Stomach (tissue), 9 donors: Measurements from ENCODE around the gene ADSS1. TPM values are rescaled to one million over a fixed set of nuclear protein-coding genes. Genes with fewer than 3 reads are reported as not detected.

Source experiments
- DNase-seq, 2 donors: peaks; one replicate each; pipeline versions ENCODE4 v3.0.0 to v3.0.0-alpha.2; 2013 to 2019
- H3K27ac ChIP-seq, 5 donors: fragments of 200-600 bp in 4 of 5; sonication (generic) in 4 of 5; one replicate each; pipeline ENCODE4 v1.5.1; 2013 to 2019; ENCODE audit warnings: mild to moderate bottlenecking in 1 of 5, moderate library complexity in 1 of 5
- H3K27me3 ChIP-seq, 3 donors: fragments of 200-600 bp; sonication (generic); one replicate each; pipeline ENCODE4 v1.5.1; 2017 to 2019; ENCODE audit warnings: mixed run types in 1 of 3
- H3K36me3 ChIP-seq, 4 donors: fragments of 200-600 bp; sonication (generic); 1 replicate in 3 of 4; 2 replicates in 1 of 4; pipeline ENCODE4 v1.5.1; 2016 to 2019
- H3K4me1 ChIP-seq, 4 donors: fragments of 200-600 bp; sonication (generic); one replicate each; pipeline ENCODE4 v1.5.1; 2016 to 2019
- H3K4me3 ChIP-seq, 4 donors: fragments of 200-600 bp; sonication (generic) in 3 of 4; one replicate each; pipeline ENCODE4 v1.5.1; 2016 to 2019; ENCODE audit warnings: mild to moderate bottlenecking in 1 of 4
- H3K9me3 ChIP-seq, 4 donors: fragments of 200-600 bp; sonication (generic); one replicate each; pipeline ENCODE4 v1.5.1; 2016 to 2019
- EP300 ChIP-seq: sonication (generic); formaldehyde crosslinking; IDR thresholded peaks from one replicate; pipeline ENCODE4 v1.6.1; 2017; ENCODE audit warnings: antibody characterized with exemption
- POLR2A ChIP-seq, 4 donors: fragments of 450-650 bp; IDR thresholded peaks; one replicate each; pipeline ENCODE4 v1.6.1; 2016; ENCODE audit warnings: antibody characterized with exemption in 4 of 4, control low read depth in 2 of 4, mild to moderate bottlenecking in 1 of 4, moderate library complexity in 1 of 4
- POLR2AphosphoS5 ChIP-seq, 3 donors: sonication (generic); formaldehyde crosslinking; IDR thresholded peaks; one replicate each; pipeline ENCODE4 v1.6.1; 2016; ENCODE audit warnings: antibody characterized with exemption in 3 of 3
- WGBS, 5 donors: extraction: QIAGEN DNeasy Blood & Tissue Kit in 3 of 5; methylation state at CpG; one replicate each; pipeline versions ENCODE4 v1.1.5 to v1.1.7; 2013 to 2018; 5-methylcytosine and 5-hydroxymethylcytosine counted together
- intact Hi-C: fragments of 100-400 bp; cut with DNase I; formaldehyde crosslinking; loops from one replicate; pipeline ENCODE4 v1.15.1; 2023; ENCODE audit warnings: low total_unique reads
- polyA plus RNA-seq, 3 donors: library from polyadenylated mRNA; stranded (reverse); fragments of 200-250 nt; gene quantifications; one replicate each; pipeline ENCODE4 v1.2.3, GENCODE V29; 2013
- total RNA-seq, 5 donors: library from RNA; depleted of rRNA; stranded (reverse); fragments of >200 nt; gene quantifications; one replicate each; pipeline versions ENCODE4 v1.1.0 to v1.2.3, GENCODE V29; 2014 to 2016
- TF ChIP-seq, protein P1 (sequence below), 7 experiments: fragments of 450-650 bp in 4 of 7; fragments of 200-600 bp in 3 of 7; sonication (generic) in 3 of 7; IDR thresholded peaks; one replicate each; pipeline ENCODE4 v1.5.1; 2016 to 2019; ENCODE audit warnings: antibody characterized with exemption in 7 of 7, control low read depth in 2 of 7, mild to moderate bottlenecking in 1 of 7
- donor health status: healthy with polysubstance abuse.
- donor health status: Bipolar disorder and iron deficiency.
- donor health status: healthy.

ADSS1 gene
- total and polyA plus RNA-seq, 8 donors = 7.0 to 59.4 (median 12.3) TPM; not detected in 1

DNA sequence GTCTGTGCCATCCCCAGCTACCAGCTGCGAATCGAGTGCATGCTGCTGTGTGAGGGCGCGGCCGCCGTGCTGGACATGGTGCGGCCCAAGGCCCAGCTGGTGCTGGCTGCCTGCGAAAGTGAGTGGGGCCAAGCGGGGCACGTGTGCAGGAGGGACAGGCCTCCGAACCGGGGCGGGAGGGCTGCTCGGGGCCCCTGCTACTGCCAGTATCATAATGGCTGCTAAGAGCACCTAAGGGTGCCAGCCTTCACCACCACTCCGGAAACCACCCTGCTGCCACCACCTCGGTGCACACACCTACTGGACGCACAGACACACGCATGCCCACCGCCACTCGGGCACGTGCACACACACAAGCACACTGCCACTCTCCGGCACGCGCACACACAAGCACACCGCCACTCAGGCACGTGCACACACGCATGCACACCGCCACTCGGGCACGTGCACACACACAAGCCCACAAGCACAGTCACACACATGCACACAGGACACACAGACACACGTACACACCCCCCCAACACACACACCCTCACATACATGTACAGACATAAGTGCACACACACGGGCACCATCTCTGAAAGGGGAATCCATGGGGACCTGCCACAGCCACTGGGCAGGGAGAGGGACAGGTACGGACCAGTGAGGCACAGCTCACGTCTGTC lies 13.8 kb upstream of the ADSS1 start:
- Histone ChIP-seq H3K4me3 (no peak overlapping the region), H3K27ac (no peak overlapping the region), H3K9me3 (no peaks in the 10 kb centered on the region), H3K4me1 (peaks cover 4 to 38% (median 20%) of the 10 kb centered on the region in 4 donors), H3K27me3 (no peaks in the 10 kb centered on the region), H3K36me3 (peaks cover 56 to 87% (median 81%) of the 10 kb centered on the region in 4 donors)
- no peak for DNase-seq
- 87 to 94% (median 91%) methylated on average over 12 to 34 of the region's 34 CpGs for WGBS, 5 donors
- intact Hi-C loops = no loop called here
- TF ChIP-seq POLR2AphosphoS5 (IDR thresholded peaks at IDR 0.05) (no peak), POLR2A (IDR thresholded peaks at IDR 0.05) (no peak), EP300 (no peak)
- TF ChIP-seq, protein P1, sequence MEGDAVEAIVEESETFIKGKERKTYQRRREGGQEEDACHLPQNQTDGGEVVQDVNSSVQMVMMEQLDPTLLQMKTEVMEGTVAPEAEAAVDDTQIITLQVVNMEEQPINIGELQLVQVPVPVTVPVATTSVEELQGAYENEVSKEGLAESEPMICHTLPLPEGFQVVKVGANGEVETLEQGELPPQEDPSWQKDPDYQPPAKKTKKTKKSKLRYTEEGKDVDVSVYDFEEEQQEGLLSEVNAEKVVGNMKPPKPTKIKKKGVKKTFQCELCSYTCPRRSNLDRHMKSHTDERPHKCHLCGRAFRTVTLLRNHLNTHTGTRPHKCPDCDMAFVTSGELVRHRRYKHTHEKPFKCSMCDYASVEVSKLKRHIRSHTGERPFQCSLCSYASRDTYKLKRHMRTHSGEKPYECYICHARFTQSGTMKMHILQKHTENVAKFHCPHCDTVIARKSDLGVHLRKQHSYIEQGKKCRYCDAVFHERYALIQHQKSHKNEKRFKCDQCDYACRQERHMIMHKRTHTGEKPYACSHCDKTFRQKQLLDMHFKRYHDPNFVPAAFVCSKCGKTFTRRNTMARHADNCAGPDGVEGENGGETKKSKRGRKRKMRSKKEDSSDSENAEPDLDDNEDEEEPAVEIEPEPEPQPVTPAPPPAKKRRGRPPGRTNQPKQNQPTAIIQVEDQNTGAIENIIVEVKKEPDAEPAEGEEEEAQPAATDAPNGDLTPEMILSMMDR (IDR thresholded peaks at IDR 0.05) = no peak

DNA sequence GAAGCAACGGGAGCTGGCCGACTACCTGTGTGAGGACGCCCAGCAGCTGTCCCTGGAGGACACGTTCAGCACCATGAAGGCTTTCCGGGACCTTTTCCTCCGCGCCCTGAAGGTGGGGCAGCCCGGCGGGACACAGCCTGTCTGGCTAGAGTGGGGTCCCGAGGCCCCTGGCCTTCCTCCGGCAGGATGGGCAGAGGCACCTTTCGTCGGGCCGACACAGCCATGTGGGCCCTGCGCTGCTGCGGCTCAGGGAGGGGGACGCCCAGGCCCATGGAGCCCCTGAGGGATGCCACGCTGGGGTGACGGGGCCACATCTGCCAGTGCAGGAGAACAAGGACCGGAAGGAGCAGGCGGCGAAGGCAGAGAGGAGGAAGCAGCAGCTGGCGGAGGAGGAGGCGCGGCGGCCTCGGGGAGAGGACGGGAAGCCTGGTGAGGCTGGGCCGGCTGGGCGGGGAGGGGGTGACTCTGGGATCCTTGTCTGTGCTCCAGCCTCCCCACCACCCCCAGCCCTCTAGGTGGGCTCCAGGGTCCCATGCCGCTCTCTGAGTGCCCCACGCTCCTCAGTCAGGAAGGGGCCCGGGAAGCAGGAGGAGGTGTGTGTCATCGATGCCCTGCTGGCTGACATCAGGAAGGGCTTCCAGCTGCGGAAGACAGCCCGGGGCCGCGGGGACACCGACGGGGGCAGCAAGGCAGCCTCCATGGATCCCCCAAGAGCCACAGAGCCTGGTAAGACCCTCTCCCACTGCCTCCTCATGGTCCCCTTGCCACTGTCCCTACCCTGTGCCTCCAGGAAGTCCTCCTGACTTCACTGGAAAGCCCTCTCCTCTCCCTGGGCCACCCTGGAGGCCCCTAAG lies 10.9 kb upstream of the ADSS1 start:
- Histone ChIP-seq H3K4me1 (peaks cover 3 to 36% (median 14%) of the 10 kb centered on the region in 4 donors), H3K36me3 (peaks cover 61 to 90% (median 88%) of the 10 kb centered on the region in 4 donors), H3K27ac (no peak overlapping the region), H3K4me3 (no peak overlapping the region), H3K9me3 (no peaks in the 10 kb centered on the region), H3K27me3 (no peaks in the 10 kb centered on the region)
- TF ChIP-seq, protein P1 (IDR thresholded peaks at IDR 0.05) = no peak
- no peak for TF ChIP-seq POLR2A (IDR thresholded peaks at IDR 0.05)
- no peak for TF ChIP-seq EP300
- TF ChIP-seq POLR2AphosphoS5 (IDR thresholded peaks at IDR 0.05) = no peak
- DNase-seq = no peak
- intact Hi-C loops = no loop called here
- WGBS, 5 donors = 91 to 93% (median 91%) methylated on average over 30 to 40 of the region's 40 CpGs

DNA sequence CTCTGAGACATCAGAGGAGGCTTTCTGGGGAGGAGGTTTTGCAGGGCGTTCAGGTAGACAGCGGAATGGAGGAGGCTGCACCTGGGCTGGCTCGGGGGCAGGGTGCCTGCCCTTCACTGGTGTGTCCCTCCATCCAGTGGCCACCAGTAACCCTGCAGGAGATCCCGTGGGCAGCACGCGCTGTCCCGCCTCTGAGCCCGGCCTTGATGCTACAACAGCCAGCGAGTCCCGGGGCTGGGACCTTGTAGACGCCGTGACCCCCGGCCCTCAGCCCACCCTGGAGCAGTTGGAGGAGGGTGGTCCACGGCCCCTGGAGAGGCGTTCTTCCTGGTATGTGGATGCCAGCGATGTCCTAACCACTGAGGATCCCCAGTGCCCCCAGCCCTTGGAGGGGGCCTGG lies 10.0 kb upstream of the ADSS1 start:
- H3K4me1 ChIP-seq = peaks cover 0 to 26% (median 7%) of the 10 kb centered on the region in 4 donors
- intact Hi-C loops = no loop called here
- H3K9me3 ChIP-seq = no peaks in the 10 kb centered on the region
- TF ChIP-seq POLR2A (IDR thresholded peaks at IDR 0.05) = no peak
- no peak for TF ChIP-seq EP300
- TF ChIP-seq POLR2AphosphoS5 (IDR thresholded peaks at IDR 0.05) = no peak
- TF ChIP-seq, protein P1 (IDR thresholded peaks at IDR 0.05) = no peak
- H3K36me3 ChIP-seq = peaks cover 64 to 98% (median 96%) of the 10 kb centered on the region in 4 donors
- H3K27me3 ChIP-seq = no peaks in the 10 kb centered on the region
- no peak overlapping the region for H3K4me3 ChIP-seq
- DNase-seq = no peak
- H3K27ac ChIP-seq = no peak overlapping the region
- WGBS, 5 donors = 92 to 96% (median 92%) methylated on average over 10 to 16 of the region's 16 CpGs

DNA sequence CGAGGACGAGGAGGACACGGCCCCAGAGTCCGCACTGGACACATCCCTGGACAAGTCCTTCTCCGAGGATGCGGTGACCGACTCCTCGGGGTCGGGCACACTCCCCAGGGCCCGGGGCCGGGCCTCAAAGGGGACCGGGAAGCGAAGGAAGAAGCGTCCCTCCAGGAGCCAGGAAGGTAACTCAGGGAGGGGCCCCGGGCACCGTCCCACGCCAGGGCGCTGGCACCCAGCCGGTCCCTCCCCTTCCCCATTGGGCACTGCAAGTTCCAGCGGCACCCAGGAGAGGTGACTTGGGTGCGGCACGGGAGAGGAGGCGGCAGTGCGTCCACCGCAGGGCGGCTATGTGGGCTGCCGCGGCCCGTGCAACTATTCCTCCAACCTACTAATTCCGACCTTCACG lies 9.3 kb upstream of the ADSS1 start:
- Histone ChIP-seq H3K4me3 (no peak overlapping the region), H3K4me1 (peaks cover 0 to 20% (median 4%) of the 10 kb centered on the region in 4 donors), H3K36me3 (peaks cover 70 to 98% (median 96%) of the 10 kb centered on the region in 4 donors), H3K27ac (no peak overlapping the region), H3K9me3 (no peaks in the 10 kb centered on the region), H3K27me3 (no peaks in the 10 kb centered on the region)
- WGBS, 5 donors = 60 to 76% (median 68%) methylated on average over 25 to 31 of the region's 31 CpGs
- TF ChIP-seq, protein P1 (IDR thresholded peaks at IDR 0.05) = no peak
- TF ChIP-seq EP300 (no peak), POLR2AphosphoS5 (IDR thresholded peaks at IDR 0.05) (peak in 1 of 3 donors; percentile 20)
- intact Hi-C loops = no loop called here
- no peak for DNase-seq
